Measurements from ENCODE around the gene INPPL1. TPM values are rescaled to one million over a fixed set of nuclear protein-coding genes. Genes with fewer than 3 reads are reported as not detected.

Gene INPPL1
- total RNA-seq, 2 donors from 2014 or later: 47.2 to 53.7 TPM

GRCh38 chr11:72229925-72230763 lies 5.6 kb downstream of the INPPL1 start:
- 91 to 95% methylated on average over 4 to 21 of the region's 21 CpGs for WGBS, 2 donors
- Histone ChIP-seq H3K27me3 (no peaks in the 10 kb centered on the region), H3K4me3 (no peak overlapping the region), H3K27ac (no peak overlapping the region), H3K36me3 (replicated peaks in 1 of 2; ENCODE audit: insufficient read depth in 1 of 2, low read depth in 2 of 2) (peaks cover 0 to 20% of the 10 kb centered on the region in 2 donors), H3K4me1 (peaks cover 9% of the 10 kb centered on the region), H3K9me3 (no peaks in the 10 kb centered on the region)
- intact Hi-C loops (cut with DNase I): no loop called here
- no peak for ATAC-seq
- TF ChIP-seq CTCF (IDR thresholded peaks at IDR 0.05) (no peak), POLR2A (IDR thresholded peaks at IDR 0.05) (no peak)
- DNase-seq: no peak

GRCh38 chr11:72230764-72231365 lies 6.3 kb downstream of the INPPL1 start:
- intact Hi-C loops (cut with DNase I): no loop called here
- Histone ChIP-seq H3K4me1 (peaks cover 2% of the 10 kb centered on the region), H3K36me3 (replicated peaks in 1 of 2; ENCODE audit: insufficient read depth in 1 of 2, low read depth in 2 of 2) (peaks cover 0 to 20% of the 10 kb centered on the region in 2 donors), H3K27me3 (no peaks in the 10 kb centered on the region), H3K4me3 (no peak overlapping the region), H3K27ac (no peak overlapping the region), H3K9me3 (no peaks in the 10 kb centered on the region)
- no peak for DNase-seq
- TF ChIP-seq POLR2A (IDR thresholded peaks at IDR 0.05) (no peak), CTCF (IDR thresholded peaks at IDR 0.05) (no peak)
- WGBS, 2 donors: 89 to 91% methylated on average over 12 to 18 of the region's 18 CpGs
- no peak for ATAC-seq

- Histone ChIP-seq H3K4me1 (no peaks in the 10 kb centered on the region), H3K36me3 (replicated peaks in 1 of 2; ENCODE audit: insufficient read depth in 1 of 2, low read depth in 2 of 2) (peaks cover 0 to 20% of the 10 kb centered on the region in 2 donors), H3K27me3 (no peaks in the 10 kb centered on the region), H3K27ac (no peak overlapping the region), H3K4me3 (no peak overlapping the region), H3K9me3 (no peaks in the 10 kb centered on the region)
- intact Hi-C loops (cut with DNase I): no loop called here
- ATAC-seq (no peak), DNase-seq (no peak)
- 68 to 87% methylated on average over 7 to 9 of the region's 9 CpGs for WGBS, 2 donors
- TF ChIP-seq POLR2A (IDR thresholded peaks at IDR 0.05) (no peak), CTCF (IDR thresholded peaks at IDR 0.05) (no peak)
Observed at GRCh38 chr11:72231396-72232259, 7.1 kb downstream of the INPPL1 start.

- no peak for TF ChIP-seq CTCF (IDR thresholded peaks at IDR 0.05)
- no peak for TF ChIP-seq POLR2A (IDR thresholded peaks at IDR 0.05)
- Histone ChIP-seq H3K4me3 (no peak overlapping the region), H3K27ac (no peak overlapping the region), H3K4me1 (no peaks in the 10 kb centered on the region), H3K9me3 (no peaks in the 10 kb centered on the region), H3K27me3 (no peaks in the 10 kb centered on the region), H3K36me3 (replicated peaks in 1 of 2; ENCODE audit: insufficient read depth in 1 of 2, low read depth in 2 of 2) (peaks cover 0 to 20% of the 10 kb centered on the region in 2 donors)
- no peak for ATAC-seq
- intact Hi-C loops (cut with DNase I): no loop called here
- no peak for DNase-seq
- WGBS, 2 donors: 93 to 96% methylated on average over 18 of the region's 18 CpGs
Observed at GRCh38 chr11:72232260-72233055, 7.9 kb downstream of the INPPL1 start.

Data from body of pancreas (tissue), 4 donors.